OCI-LY3 (cell line): Measurements from ENCODE around the gene PDE7B.

Experiments
- EZH2phosphoT487 ChIP-seq: fragments of 200-600 bp; shearing (Covaris generic); IDR thresholded peaks from 2 replicates; pipeline ENCODE4 v1.6.1; 2018; ENCODE audit warnings: antibody characterized with exemption, mixed run types, low read depth
- TF ChIP-seq, protein P1 (sequence below): fragments of 200-600, 300-600 bp; sonication (generic); IDR thresholded peaks from 2 replicates; pipeline ENCODE4 v1.5.1; 2014; ENCODE audit warnings: antibody characterized with exemption, low read length, low read depth

GRCh38 chr6:136153707-136154375, 302.3 kb downstream of the PDE7B start:
- TF ChIP-seq, protein P1, sequence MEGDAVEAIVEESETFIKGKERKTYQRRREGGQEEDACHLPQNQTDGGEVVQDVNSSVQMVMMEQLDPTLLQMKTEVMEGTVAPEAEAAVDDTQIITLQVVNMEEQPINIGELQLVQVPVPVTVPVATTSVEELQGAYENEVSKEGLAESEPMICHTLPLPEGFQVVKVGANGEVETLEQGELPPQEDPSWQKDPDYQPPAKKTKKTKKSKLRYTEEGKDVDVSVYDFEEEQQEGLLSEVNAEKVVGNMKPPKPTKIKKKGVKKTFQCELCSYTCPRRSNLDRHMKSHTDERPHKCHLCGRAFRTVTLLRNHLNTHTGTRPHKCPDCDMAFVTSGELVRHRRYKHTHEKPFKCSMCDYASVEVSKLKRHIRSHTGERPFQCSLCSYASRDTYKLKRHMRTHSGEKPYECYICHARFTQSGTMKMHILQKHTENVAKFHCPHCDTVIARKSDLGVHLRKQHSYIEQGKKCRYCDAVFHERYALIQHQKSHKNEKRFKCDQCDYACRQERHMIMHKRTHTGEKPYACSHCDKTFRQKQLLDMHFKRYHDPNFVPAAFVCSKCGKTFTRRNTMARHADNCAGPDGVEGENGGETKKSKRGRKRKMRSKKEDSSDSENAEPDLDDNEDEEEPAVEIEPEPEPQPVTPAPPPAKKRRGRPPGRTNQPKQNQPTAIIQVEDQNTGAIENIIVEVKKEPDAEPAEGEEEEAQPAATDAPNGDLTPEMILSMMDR = no peak
- TF ChIP-seq EZH2phosphoT487 = no peak
